Measurements from ENCODE around the gene CLIC4. TPM values are rescaled to one million over a fixed set of nuclear protein-coding genes. Genes with fewer than 3 reads are reported as not detected.

CLIC4 gene
- total RNA-seq, 3 donors from 2014 or later = 162 to 217 (median 196) TPM

GRCh38 chr1:24707687-24708086, 37.6 kb upstream of the CLIC4 start:
- DNase-seq (ENCODE audit: low spot score in 2 of 2) = no peak
- no peak for TF ChIP-seq POLR2A (IDR thresholded peaks at IDR 0.05)
- no peak for TF ChIP-seq POLR2AphosphoS5 (IDR thresholded peaks at IDR 0.05)
- no peak for TF ChIP-seq CTCF (IDR thresholded peaks at IDR 0.05)
- Histone ChIP-seq H3K27me3 (no peaks in the 10 kb centered on the region), H3K4me3 (no peak overlapping the region), H3K27ac (no peak overlapping the region), H3K4me1 (peaks cover 0 to 7% of the 10 kb centered on the region in 2 donors), H3K36me3 (no peaks in the 10 kb centered on the region), H3K9me3 (no peaks in the 10 kb centered on the region)
- intact Hi-C loops (cut with DNase I; ENCODE audit: low total_unique reads) = no loop called here

GRCh38 chr1:24708938-24709337, 36.3 kb upstream of the CLIC4 start:
- no peaks in the 10 kb centered on the region for H3K9me3 ChIP-seq
- no peak overlapping the region for H3K4me3 ChIP-seq
- no peak for DNase-seq (ENCODE audit: low spot score in 2 of 2)
- H3K27me3 ChIP-seq = no peaks in the 10 kb centered on the region
- H3K27ac ChIP-seq = no peak overlapping the region
- H3K4me1 ChIP-seq = peaks cover 0 to 7% of the 10 kb centered on the region in 2 donors
- intact Hi-C loops (cut with DNase I; ENCODE audit: low total_unique reads) = no loop called here
- H3K36me3 ChIP-seq = no peaks in the 10 kb centered on the region
- TF ChIP-seq POLR2A (IDR thresholded peaks at IDR 0.05) = no peak
- no peak for TF ChIP-seq CTCF (IDR thresholded peaks at IDR 0.05)
- no peak for TF ChIP-seq POLR2AphosphoS5 (IDR thresholded peaks at IDR 0.05)

GRCh38 chr1:24709791-24710441, 35.3 kb upstream of the CLIC4 start:
- no peak overlapping the region for H3K27ac ChIP-seq
- DNase-seq (ENCODE audit: low spot score in 2 of 2) = no peak
- H3K27me3 ChIP-seq = no peaks in the 10 kb centered on the region
- intact Hi-C loops (cut with DNase I; ENCODE audit: low total_unique reads) = no loop called here
- H3K4me3 ChIP-seq = no peak overlapping the region
- no peaks in the 10 kb centered on the region for H3K36me3 ChIP-seq
- TF ChIP-seq CTCF (IDR thresholded peaks at IDR 0.05) = no peak
- no peak for TF ChIP-seq POLR2A (IDR thresholded peaks at IDR 0.05)
- no peak for TF ChIP-seq POLR2AphosphoS5 (IDR thresholded peaks at IDR 0.05)
- H3K4me1 ChIP-seq = peaks cover 0 to 1% of the 10 kb centered on the region in 2 donors
- no peaks in the 10 kb centered on the region for H3K9me3 ChIP-seq

GRCh38 chr1:24711329-24711728, 33.9 kb upstream of the CLIC4 start:
- TF ChIP-seq POLR2A (IDR thresholded peaks at IDR 0.05) (no peak), POLR2AphosphoS5 (IDR thresholded peaks at IDR 0.05) (no peak), CTCF (IDR thresholded peaks at IDR 0.05) (no peak)
- H3K36me3 ChIP-seq = no peaks in the 10 kb centered on the region
- no peak overlapping the region for H3K27ac ChIP-seq
- H3K27me3 ChIP-seq = no peaks in the 10 kb centered on the region
- no peak for DNase-seq (ENCODE audit: low spot score in 2 of 2)
- H3K4me3 ChIP-seq = no peak overlapping the region
- no peaks in the 10 kb centered on the region for H3K9me3 ChIP-seq
- intact Hi-C loops (cut with DNase I; ENCODE audit: low total_unique reads) = no loop called here
- H3K4me1 ChIP-seq = no peaks in the 10 kb centered on the region

GRCh38 chr1:24713176-24713575, 32.1 kb upstream of the CLIC4 start:
- no peak overlapping the region for H3K4me3 ChIP-seq
- H3K4me1 ChIP-seq = peaks cover 0 to 3% of the 10 kb centered on the region in 2 donors
- intact Hi-C loops (cut with DNase I; ENCODE audit: low total_unique reads) = no loop called here
- TF ChIP-seq POLR2AphosphoS5 (IDR thresholded peaks at IDR 0.05) (no peak), POLR2A (IDR thresholded peaks at IDR 0.05) (no peak), CTCF (IDR thresholded peaks at IDR 0.05) (no peak)
- no peaks in the 10 kb centered on the region for H3K36me3 ChIP-seq
- H3K27me3 ChIP-seq = no peaks in the 10 kb centered on the region
- no peak for DNase-seq (ENCODE audit: low spot score in 2 of 2)
- H3K9me3 ChIP-seq = no peaks in the 10 kb centered on the region
- no peak overlapping the region for H3K27ac ChIP-seq

All from breast epithelium (tissue), 4 donors.